ENCODE results near the gene IL4R. TPM values are rescaled to one million over a fixed set of nuclear protein-coding genes. Genes with fewer than 3 reads are reported as not detected.

IL4R gene
- total RNA-seq, 2 donors from 2014 or later: 30.6 to 31.6 TPM

GRCh38 chr16:27319257-27319965, 5.6 kb downstream of the IL4R start:
- no peak overlapping the region for H3K27ac ChIP-seq (ENCODE audit: low read depth, low read length)
- Mint-ChIP-seq H3K4me1 (peaks cover 28% of the 10 kb centered on the region), H3K4me3 (no peak overlapping the region), H3K36me3 (ENCODE audit: low read depth) (no peaks in the 10 kb centered on the region), H3K9me3 (no peaks in the 10 kb centered on the region), H3K27ac (no peak overlapping the region), H3K27me3 (ENCODE audit: insufficient read depth) (no peaks in the 10 kb centered on the region)
- TF ChIP-seq CTCF (conservative IDR thresholded peaks at IDR 0.05): no peak
- H3K36me3 ChIP-seq (ENCODE audit: control insufficient read depth, insufficient read depth, low read length): no peaks in the 10 kb centered on the region
- H3K4me1 ChIP-seq (ENCODE audit: control insufficient read depth, insufficient read depth, low read length): peaks cover under 1% of the 10 kb centered on the region
- WGBS, 2 experiments (ENCODE audit: insufficient coverage in 1 of 2, insufficient read length in 1 of 2): 96 to 97% methylated on average over 8 to 13 of the region's 13 CpGs
- DNase-seq: peak; percentile 24
- no peak overlapping the region for H3K4me3 ChIP-seq (ENCODE audit: low read length)
- H3K9ac ChIP-seq (ENCODE audit: extremely low read depth, low read length, poor library complexity, severe bottlenecking): no peak overlapping the region
- no peaks in the 10 kb centered on the region for H3K9me3 ChIP-seq (ENCODE audit: control insufficient read depth, low read length)
- H3K27me3 ChIP-seq (ENCODE audit: control insufficient read depth, insufficient read depth, low read length, poor library complexity, severe bottlenecking): no peaks in the 10 kb centered on the region

GRCh38 chr16:27320261-27321012, 6.7 kb downstream of the IL4R start:
- Histone ChIP-seq H3K9me3 (ENCODE audit: control insufficient read depth, low read length) (no peaks in the 10 kb centered on the region), H3K36me3 (ENCODE audit: control insufficient read depth, insufficient read depth, low read length) (no peaks in the 10 kb centered on the region), H3K27ac (ENCODE audit: low read depth, low read length) (no peak overlapping the region), H3K4me3 (ENCODE audit: low read length) (no peak overlapping the region), H3K27me3 (ENCODE audit: control insufficient read depth, insufficient read depth, low read length, poor library complexity, severe bottlenecking) (no peaks in the 10 kb centered on the region), H3K4me1 (ENCODE audit: control insufficient read depth, insufficient read depth, low read length) (peaks cover 6% of the 10 kb centered on the region), H3K9ac (ENCODE audit: extremely low read depth, low read length, poor library complexity, severe bottlenecking) (no peak overlapping the region)
- 93 to 98% methylated on average over 8 to 12 of the region's 12 CpGs for WGBS, 2 experiments (ENCODE audit: insufficient coverage in 1 of 2, insufficient read length in 1 of 2)
- no peak for TF ChIP-seq CTCF (conservative IDR thresholded peaks at IDR 0.05)
- peak; percentile 22 for DNase-seq
- Mint-ChIP-seq H3K4me3 (no peak overlapping the region), H3K36me3 (ENCODE audit: low read depth) (no peaks in the 10 kb centered on the region), H3K4me1 (peaks cover 30% of the 10 kb centered on the region), H3K27me3 (ENCODE audit: insufficient read depth) (no peaks in the 10 kb centered on the region), H3K9me3 (no peaks in the 10 kb centered on the region), H3K27ac (no peak overlapping the region)

- H3K27ac Mint-ChIP-seq: no peak overlapping the region
- Histone ChIP-seq H3K9ac (ENCODE audit: extremely low read depth, low read length, poor library complexity, severe bottlenecking) (no peak overlapping the region), H3K4me1 (ENCODE audit: control insufficient read depth, insufficient read depth, low read length) (peaks cover 13% of the 10 kb centered on the region), H3K9me3 (ENCODE audit: control insufficient read depth, low read length) (no peaks in the 10 kb centered on the region), H3K4me3 (ENCODE audit: low read length) (no peak overlapping the region), H3K27ac (ENCODE audit: low read depth, low read length) (no peak overlapping the region), H3K36me3 (ENCODE audit: control insufficient read depth, insufficient read depth, low read length) (no peaks in the 10 kb centered on the region), H3K27me3 (ENCODE audit: control insufficient read depth, insufficient read depth, low read length, poor library complexity, severe bottlenecking) (no peaks in the 10 kb centered on the region)
- H3K4me1 Mint-ChIP-seq: peaks cover 34% of the 10 kb centered on the region
- 91 to 97% methylated on average over 6 to 7 of the region's 7 CpGs for WGBS, 2 experiments (ENCODE audit: insufficient coverage in 1 of 2, insufficient read length in 1 of 2)
- TF ChIP-seq CTCF (conservative IDR thresholded peaks at IDR 0.05): no peak
- DNase-seq: peak; percentile 21
- H3K27me3 Mint-ChIP-seq (ENCODE audit: insufficient read depth): no peaks in the 10 kb centered on the region
- no peaks in the 10 kb centered on the region for H3K36me3 Mint-ChIP-seq (ENCODE audit: low read depth)
- no peak overlapping the region for H3K4me3 Mint-ChIP-seq
- H3K9me3 Mint-ChIP-seq: no peaks in the 10 kb centered on the region
These were observed 7.5 kb downstream of the IL4R start for GRCh38 chr16:27321013-27321915.

All from endodermal cell (in vitro differentiated cells).